ENCODE measurements around the gene KIF19.

- TF ChIP-seq POLR2A (IDR thresholded peaks at IDR 0.05) (no peak), CTCF (IDR thresholded peaks at IDR 0.05) (no peak)
These were observed 43.9 kb downstream of the KIF19 start for GRCh38 chr17:74369665-74370490.
